ENCODE measurements around the gene KIF25.
"Not testable (repeated sequence)": the region's sequence is repeated elsewhere in the genome, so short reads cannot be mapped to it uniquely, and the experiment has no call there.

KIF25 gene

GRCh38 chr6:167996424-167997199, 859 bp upstream of the KIF25 start:
- DNase-seq = no peak

GRCh38 chr6:167998215-167998614, 744 bp downstream of the KIF25 start:
- DNase-seq = no peak

- no peak for DNase-seq
These were observed 2.9 kb downstream of the KIF25 start for GRCh38 chr6:168000198-168001028.

- DNase-seq = no peak
These were observed 3.5 kb downstream of the KIF25 start for GRCh38 chr6:168001029-168001332.

GRCh38 chr6:168001514-168001913, 4.0 kb downstream of the KIF25 start:
- not testable (repeated sequence) for DNase-seq

- DNase-seq = no peak
These were observed 5.3 kb downstream of the KIF25 start for GRCh38 chr6:168002804-168003203.

GRCh38 chr6:168004023-168004422, 6.6 kb downstream of the KIF25 start:
- DNase-seq = no peak

GRCh38 chr6:168004945-168005344, 7.5 kb downstream of the KIF25 start:
- no peak for DNase-seq

GRCh38 chr6:168005796-168006195, 8.3 kb downstream of the KIF25 start:
- DNase-seq = no peak

- DNase-seq = no peak
These were observed 10.3 kb downstream of the KIF25 start for GRCh38 chr6:168007592-168008338.

GRCh38 chr6:168009331-168009730, 11.9 kb downstream of the KIF25 start:
- DNase-seq = no peak

- DNase-seq = no peak
These were observed 13.8 kb downstream of the KIF25 start for GRCh38 chr6:168011291-168011690.

- no peak for DNase-seq
These were observed 15.2 kb downstream of the KIF25 start for GRCh38 chr6:168012431-168013249.

GRCh38 chr6:168013250-168013915, 15.9 kb downstream of the KIF25 start:
- DNase-seq = no peak

- no peak for DNase-seq
These were observed 17.0 kb downstream of the KIF25 start for GRCh38 chr6:168014428-168014827.

- DNase-seq = no peak
These were observed 17.5 kb downstream of the KIF25 start for GRCh38 chr6:168015009-168015408.

GRCh38 chr6:168015482-168016175, 18.2 kb downstream of the KIF25 start:
- DNase-seq = no peak

GRCh38 chr6:168016176-168016620, 18.7 kb downstream of the KIF25 start:
- DNase-seq = no peak

- DNase-seq = no peak
These were observed 19.5 kb downstream of the KIF25 start for GRCh38 chr6:168016721-168017525.

GRCh38 chr6:168017629-168018028, 20.2 kb downstream of the KIF25 start:
- no peak for DNase-seq

GRCh38 chr6:168018664-168019063, 21.2 kb downstream of the KIF25 start:
- no peak for DNase-seq

All from stimulated activated CD4-positive, alpha-beta T cell treated with anti-CD3 and anti-CD28 coated beads, Interleukin-4, amount 100 ng/mL, for 4 hours (primary cell).